ENCODE data around the gene LSM3. TPM values are rescaled to one million over a fixed set of nuclear protein-coding genes. Genes with fewer than 3 reads are reported as not detected.

The LSM3 gene
- total and polyA plus RNA-seq, 2 experiments from 2014 or later, result 5.9 to 32.2 TPM

DNA sequence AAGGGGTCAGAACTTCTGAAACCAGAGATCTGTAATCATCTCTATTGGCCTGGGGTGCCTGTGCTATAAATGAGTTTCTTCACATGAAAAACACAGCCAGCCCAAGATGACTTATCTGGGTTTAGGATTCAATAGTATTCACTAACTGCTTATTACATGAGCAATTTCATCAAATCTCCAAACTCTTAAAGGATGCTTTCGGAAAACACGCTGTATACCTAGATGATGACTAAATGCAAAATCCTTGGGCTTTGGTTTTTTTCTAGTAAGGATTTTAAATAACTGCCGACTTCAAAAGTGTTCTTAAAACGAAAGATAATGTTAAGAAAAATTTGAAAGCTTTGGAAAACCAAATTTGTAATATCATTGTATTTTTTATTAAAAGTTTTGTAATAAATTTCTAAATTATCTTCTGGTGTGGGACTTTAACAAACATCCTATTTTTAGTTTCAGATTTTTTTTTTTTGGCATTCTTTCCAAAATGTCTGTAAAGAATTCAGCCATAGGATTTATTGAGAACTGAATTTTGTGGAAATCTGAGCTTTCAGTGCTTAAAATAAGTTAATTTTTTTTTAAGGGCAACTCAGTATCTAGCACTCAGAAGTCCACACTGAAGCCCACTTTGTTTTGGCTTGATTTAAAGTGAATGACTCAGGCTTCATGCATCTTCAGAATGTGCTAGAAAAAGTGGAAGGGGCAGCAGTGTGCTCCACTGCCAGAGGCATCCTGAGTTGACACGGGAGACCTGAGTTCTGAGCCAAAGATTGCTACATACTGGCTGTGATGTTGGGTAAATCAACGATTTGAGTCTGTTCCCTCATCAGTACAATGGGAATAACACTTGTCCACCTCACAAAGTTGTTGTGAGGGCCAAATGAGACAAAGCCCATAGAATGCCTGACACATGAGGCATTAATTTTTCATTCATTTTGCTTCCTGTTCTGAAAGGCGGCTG lies 35.1 kb upstream of the LSM3 start:
- Histone ChIP-seq H3K9me3 (ENCODE audit: low read depth) (no peaks in the 10 kb centered on the region), H3K36me3 (peaks cover 7% of the 10 kb centered on the region), H3K4me1 (ENCODE audit: low read depth) (peaks cover 21% of the 10 kb centered on the region), H3K4me3 (no peak overlapping the region), H3K27me3 (no peaks in the 10 kb centered on the region), H3K27ac (peak overlapping the region; percentile 25)
- TF ChIP-seq, protein P1, sequence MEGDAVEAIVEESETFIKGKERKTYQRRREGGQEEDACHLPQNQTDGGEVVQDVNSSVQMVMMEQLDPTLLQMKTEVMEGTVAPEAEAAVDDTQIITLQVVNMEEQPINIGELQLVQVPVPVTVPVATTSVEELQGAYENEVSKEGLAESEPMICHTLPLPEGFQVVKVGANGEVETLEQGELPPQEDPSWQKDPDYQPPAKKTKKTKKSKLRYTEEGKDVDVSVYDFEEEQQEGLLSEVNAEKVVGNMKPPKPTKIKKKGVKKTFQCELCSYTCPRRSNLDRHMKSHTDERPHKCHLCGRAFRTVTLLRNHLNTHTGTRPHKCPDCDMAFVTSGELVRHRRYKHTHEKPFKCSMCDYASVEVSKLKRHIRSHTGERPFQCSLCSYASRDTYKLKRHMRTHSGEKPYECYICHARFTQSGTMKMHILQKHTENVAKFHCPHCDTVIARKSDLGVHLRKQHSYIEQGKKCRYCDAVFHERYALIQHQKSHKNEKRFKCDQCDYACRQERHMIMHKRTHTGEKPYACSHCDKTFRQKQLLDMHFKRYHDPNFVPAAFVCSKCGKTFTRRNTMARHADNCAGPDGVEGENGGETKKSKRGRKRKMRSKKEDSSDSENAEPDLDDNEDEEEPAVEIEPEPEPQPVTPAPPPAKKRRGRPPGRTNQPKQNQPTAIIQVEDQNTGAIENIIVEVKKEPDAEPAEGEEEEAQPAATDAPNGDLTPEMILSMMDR (IDR thresholded peaks at IDR 0.05; ENCODE audit: low read depth, low read length), result no peak
- DNase-seq (ENCODE audit: low read depth in 1 of 2, low spot score in 1 of 2), result peak in 1 of 2 donors; percentile 98

DNA sequence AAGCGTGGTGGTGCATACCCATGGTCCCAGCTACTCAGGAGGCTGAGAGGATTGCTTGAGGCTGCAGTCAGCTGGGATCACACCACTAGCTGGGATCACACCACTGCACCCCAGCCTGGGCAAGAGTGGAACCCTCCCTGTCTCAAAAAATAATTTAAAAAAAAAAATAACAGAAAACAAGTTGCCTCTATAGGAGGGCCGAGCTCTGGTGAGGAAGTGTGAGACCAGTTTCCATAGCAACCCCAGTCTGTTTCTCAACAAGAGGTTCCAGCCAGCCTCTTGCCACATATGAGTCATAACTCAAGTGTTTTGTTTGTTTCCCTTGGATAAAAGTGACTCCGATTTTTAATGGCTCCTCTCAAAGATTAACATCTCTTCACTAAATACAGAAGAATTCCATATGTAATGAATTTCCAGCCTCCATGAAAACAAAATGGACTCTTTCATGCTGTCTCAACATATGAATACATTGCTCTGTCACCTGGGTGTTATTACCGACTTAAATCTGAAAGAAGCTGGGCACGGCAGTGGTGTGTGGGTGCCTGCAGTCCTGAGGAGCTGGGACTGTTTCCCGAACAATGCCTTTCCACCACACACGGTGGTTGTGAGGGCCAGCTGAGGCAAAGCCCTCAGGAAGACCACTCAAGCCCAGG lies 34.1 kb upstream of the LSM3 start:
- TF ChIP-seq, protein P1 (IDR thresholded peaks at IDR 0.05; ENCODE audit: low read depth, low read length), result no peak
- Histone ChIP-seq H3K4me3 (no peak overlapping the region), H3K4me1 (ENCODE audit: low read depth) (peaks cover 16% of the 10 kb centered on the region), H3K27me3 (no peaks in the 10 kb centered on the region), H3K36me3 (peaks cover 7% of the 10 kb centered on the region), H3K27ac (peak overlapping the region; percentile 51), H3K9me3 (ENCODE audit: low read depth) (no peaks in the 10 kb centered on the region)
- DNase-seq (ENCODE audit: low read depth in 1 of 2, low spot score in 1 of 2), result peak; percentile 56 to 99

DNA sequence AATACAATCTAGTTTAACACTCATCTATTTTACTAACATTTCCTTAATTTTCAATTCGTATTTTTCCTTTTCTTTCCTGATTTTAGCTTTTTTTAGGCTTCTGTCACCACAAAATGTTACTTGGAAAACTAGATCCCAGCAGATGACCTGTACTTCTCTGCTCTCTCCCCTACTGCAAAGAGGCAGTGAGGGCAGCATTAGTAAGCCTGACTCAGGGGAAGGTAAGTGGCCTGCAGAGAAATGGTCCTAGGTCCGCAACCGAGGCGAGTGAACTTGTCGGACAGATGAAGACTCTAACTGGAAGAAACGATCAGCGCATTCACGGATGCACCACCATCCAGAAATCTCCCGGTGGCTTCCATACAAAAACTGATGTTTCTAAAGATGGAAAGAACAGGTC lies 33.4 kb upstream of the LSM3 start:
- no peaks in the 10 kb centered on the region for H3K9me3 ChIP-seq (ENCODE audit: low read depth)
- TF ChIP-seq, protein P1 (IDR thresholded peaks at IDR 0.05; ENCODE audit: low read depth, low read length), result no peak
- peaks cover 20% of the 10 kb centered on the region for H3K4me1 ChIP-seq (ENCODE audit: low read depth)
- DNase-seq (ENCODE audit: low read depth in 1 of 2, low spot score in 1 of 2), result peak in 1 of 2 donors; percentile 51
- no peak overlapping the region for H3K4me3 ChIP-seq
- H3K36me3 ChIP-seq, result peaks cover 7% of the 10 kb centered on the region
- peak overlapping the region; percentile 51 for H3K27ac ChIP-seq
- no peaks in the 10 kb centered on the region for H3K27me3 ChIP-seq

DNA sequence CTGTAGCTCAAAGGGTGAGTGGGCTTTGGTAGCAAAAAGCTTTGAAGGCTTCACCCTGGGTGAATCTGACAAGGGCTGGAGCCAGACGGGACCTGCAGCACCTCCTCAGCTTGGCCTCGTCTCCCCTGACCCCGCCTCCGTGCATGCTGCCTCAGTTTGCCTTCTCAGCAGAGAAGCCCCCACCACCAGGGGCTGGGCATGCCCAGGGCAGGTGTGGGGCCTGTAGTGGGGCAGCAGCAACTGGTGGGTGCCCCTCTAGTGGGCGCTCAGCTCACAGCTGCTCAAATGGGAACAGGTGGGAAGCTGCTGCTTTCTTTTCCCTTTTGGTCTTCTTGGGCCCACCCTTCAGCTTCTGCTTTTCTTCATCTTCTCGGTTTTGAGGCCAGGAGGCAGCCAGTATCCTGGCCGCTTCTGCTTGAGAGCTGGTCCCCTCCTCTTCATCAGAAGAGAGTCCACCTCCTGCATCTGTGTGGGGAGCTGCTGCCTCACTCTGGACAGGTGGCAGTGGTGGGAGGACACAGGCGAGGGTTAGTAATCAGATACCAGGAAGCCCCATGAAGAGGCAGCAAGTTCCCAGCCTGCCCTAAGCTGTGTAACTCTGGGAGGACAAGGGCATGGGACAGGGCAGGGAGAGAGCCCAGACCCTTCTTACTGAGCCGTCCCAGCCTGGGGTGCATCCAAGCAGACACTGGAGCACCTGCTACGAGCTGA lies 32.8 kb upstream of the LSM3 start:
- Histone ChIP-seq H3K4me3 (no peak overlapping the region), H3K27me3 (no peaks in the 10 kb centered on the region), H3K36me3 (peaks cover 7% of the 10 kb centered on the region), H3K27ac (peak overlapping the region; percentile 51), H3K4me1 (ENCODE audit: low read depth) (peaks cover 21% of the 10 kb centered on the region), H3K9me3 (ENCODE audit: low read depth) (no peaks in the 10 kb centered on the region)
- no peak for DNase-seq (ENCODE audit: low read depth in 1 of 2, low spot score in 1 of 2)
- TF ChIP-seq, protein P1 (IDR thresholded peaks at IDR 0.05; ENCODE audit: low read depth, low read length), result peak; percentile 10

DNA sequence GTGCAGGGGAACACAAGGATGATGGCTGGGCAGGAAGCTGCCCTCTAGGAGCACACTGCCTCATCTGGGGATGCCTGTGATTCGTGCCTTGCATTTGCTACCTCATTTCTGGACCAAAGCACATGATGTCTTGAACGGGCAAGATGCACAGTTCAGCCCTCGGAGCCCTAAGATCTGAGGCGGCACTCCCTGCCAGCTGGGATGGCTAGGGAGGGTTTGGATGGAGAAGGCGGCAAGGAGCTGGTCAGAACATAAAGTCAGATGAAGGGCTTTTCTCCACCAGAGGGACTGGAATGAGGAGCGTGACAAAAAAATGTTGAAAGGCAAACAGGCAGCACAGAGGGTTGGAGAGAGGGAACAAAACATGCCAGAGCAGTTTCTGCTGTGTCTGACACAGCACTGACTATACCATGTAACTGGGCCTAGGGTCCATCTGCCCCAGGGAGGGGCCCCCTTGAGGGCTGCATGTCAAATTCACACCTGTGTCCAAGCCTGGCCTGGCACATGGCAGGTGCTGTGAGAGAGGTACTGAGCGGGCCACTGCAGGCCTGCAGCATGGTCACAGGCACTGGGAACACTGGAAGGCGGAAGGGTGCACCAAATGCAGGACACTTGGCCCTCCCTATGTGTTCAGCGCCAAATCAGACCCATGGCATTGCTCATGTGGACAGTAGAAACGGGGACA lies 32.1 kb upstream of the LSM3 start:
- no peaks in the 10 kb centered on the region for H3K9me3 ChIP-seq (ENCODE audit: low read depth)
- no peak overlapping the region for H3K4me3 ChIP-seq
- peaks cover 12% of the 10 kb centered on the region for H3K36me3 ChIP-seq
- no peaks in the 10 kb centered on the region for H3K27me3 ChIP-seq
- H3K4me1 ChIP-seq (ENCODE audit: low read depth), result peaks cover 21% of the 10 kb centered on the region
- DNase-seq (ENCODE audit: low read depth in 1 of 2, low spot score in 1 of 2), result no peak
- H3K27ac ChIP-seq, result no peak overlapping the region
- TF ChIP-seq, protein P1 (IDR thresholded peaks at IDR 0.05; ENCODE audit: low read depth, low read length), result no peak

All from cardiac muscle cell (in vitro differentiated cells and primary cell).